GM12878 (cell line): Measurements from ENCODE around the gene LHX6. TPM values are rescaled to one million over a fixed set of nuclear protein-coding genes. Genes with fewer than 3 reads are reported as not detected.

Source experiments
- ATAC-seq: fragments of 200-7000 bp; cut with Tn5 transposase; 3 replicates; pipeline ENCODE4 v1.9.1; 2020; ENCODE audit warnings: mild to moderate bottlenecking, moderate library complexity
- BruUV-seq: library from RNA; stranded (reverse); fragments of 400-500 nt; replicated peaks from 2 replicates; lab custom pipeline; 2021; lab: Mats Ljungman, UMichigan
- CTCF ChIA-PET: fragments of 300-600 bp; sonication (Branson Sonifier 250); formaldehyde crosslinking; extraction: SDS; loops from one replicate; lab custom pipeline; 2021; ENCODE audit warnings: inconsistent platforms; lab: Yijun Ruan, JAX
- POLR2A ChIA-PET: fragments of 350-600 bp; formaldehyde crosslinking; extraction: SDS; loops from one replicate; lab custom pipeline; 2021; ENCODE audit warnings: inconsistent platforms; lab: Charles Lee
- RAD21 ChIA-PET: fragments of 300-600 bp; sonication (Branson Sonifier 250); formaldehyde crosslinking; loops from one replicate; lab custom pipeline; 2023; ENCODE audit warnings: antibody characterized with exemption; ENCODE audit not compliant: unreplicated experiment; lab: Charles Lee
- SMC1A ChIA-PET: fragments of 300-600 bp; sonication (Branson Sonifier 250); formaldehyde crosslinking; loops from one replicate; lab custom pipeline; 2023; ENCODE audit not compliant: unreplicated experiment, uncharacterized antibody; lab: Charles Lee
- DNase-seq: peaks from one replicate; pipeline ENCODE4 v3.0.0-alpha.2; 2011; ENCODE audit warnings: low read depth, low spot score
- FAIRE-seq: peaks from 3 replicates; lab custom pipeline; 2011; peaks lifted over from hg19 to GRCh38; lab: Jason Lieb, UNC
- H2AFZ ChIP-seq: 2 replicates; pipeline ENCODE4 v1.6.0; 2011; ENCODE audit warnings: low read depth, low read length, control low read depth; ENCODE audit not compliant: control insufficient read depth
- H3K27ac ChIP-seq: 2 replicates; pipeline ENCODE4 v1.5.1; 2011; ENCODE audit warnings: control low read depth; ENCODE audit not compliant: control insufficient read depth, insufficient read depth
- H3K27me3 ChIP-seq, 2 experiments: replicated peaks in 1 of 2; 2 replicates each; pipeline versions ENCODE4 v1.6.0 to v1.6.1; 2011; ENCODE audit warnings: low read length in 1 of 2; ENCODE audit not compliant: control insufficient read depth in 2 of 2, insufficient read depth in 2 of 2
- H3K36me3 ChIP-seq, 2 experiments: 2 replicates each; pipeline ENCODE4 v1.5.1; 2011; ENCODE audit warnings: low read length in 1 of 2; ENCODE audit not compliant: control insufficient read depth in 2 of 2, insufficient read depth in 2 of 2
- H3K4me1 ChIP-seq: 2 replicates; pipeline ENCODE4 v1.6.1; 2011; ENCODE audit warnings: mild to moderate bottlenecking, low read length, moderate library complexity, mixed read lengths; ENCODE audit not compliant: control insufficient read depth, insufficient read depth
- H3K4me2 ChIP-seq: 2 replicates; pipeline ENCODE4 v1.6.0; 2011; ENCODE audit warnings: control low read depth; ENCODE audit not compliant: control insufficient read depth, insufficient read depth
- H3K4me3 ChIP-seq: fragments of 200-600 bp; sonication (generic); 2 replicates; pipeline ENCODE4 v1.5.1; 2016
- H3K79me2 ChIP-seq: 2 replicates; pipeline ENCODE4 v1.6.0; 2011; ENCODE audit warnings: low read length; ENCODE audit not compliant: control insufficient read depth, insufficient read depth
- H3K9ac ChIP-seq: 2 replicates; pipeline ENCODE4 v1.8.0; 2011; ENCODE audit warnings: low read length, control low read depth, mixed read lengths; ENCODE audit not compliant: control insufficient read depth, insufficient read depth
- H3K9me3 ChIP-seq: replicated peaks from 3 replicates; pipeline ENCODE4 v1.5.1; 2011; ENCODE audit warnings: mild to moderate bottlenecking, low read length; ENCODE audit not compliant: control insufficient read depth, insufficient read depth
- H4K20me1 ChIP-seq: 2 replicates; pipeline ENCODE4 v1.6.0; 2011; ENCODE audit not compliant: control insufficient read depth, insufficient read depth
- ATF7 ChIP-seq: fragments of 450-650 bp; IDR thresholded peaks from 2 replicates; pipeline ENCODE4 v1.6.1; 2016; ENCODE audit warnings: low read depth, mild to moderate bottlenecking
- SIX5 ChIP-seq: IDR thresholded peaks from 2 replicates; pipeline ENCODE4 v1.6.1; 2011; ENCODE audit warnings: mild to moderate bottlenecking, low read depth, low read length, moderate library complexity; ENCODE audit not compliant: severe bottlenecking
- SP1 ChIP-seq: IDR thresholded peaks from one replicate; pipeline ENCODE4 v1.6.1; 2011; ENCODE audit warnings: low read depth, low read length
- STAT1 ChIP-seq: fragments of 450-650 bp; conservative IDR thresholded peaks from 2 replicates; pipeline ENCODE4 v1.6.1; 2014; ENCODE audit warnings: antibody characterized with exemption, mild to moderate bottlenecking
- WGBS: methylation state at CpG from one replicate; pipeline ENCODE4 v1.1.6; 2016; ENCODE audit warnings: low lambda C conversion rate; ENCODE audit not compliant: insufficient replicate concordance, insufficient coverage; ENCODE audit errors: missing lambda C conversion rate; 5-methylcytosine and 5-hydroxymethylcytosine counted together
- in situ Hi-C: fragments of 300-500 bp; cut with MboI; formaldehyde crosslinking; loops from 9 replicates; pipeline ENCODE4 v1.14.3; 2018; ENCODE audit warnings: mixed read lengths
- intact Hi-C: fragments of 100-400 bp; cut with micrococcal nuclease; formaldehyde crosslinking; loops from one replicate; pipeline ENCODE4 v1.14.2; 2022; ENCODE audit not compliant: unreplicated experiment
- polyA plus RNA-seq, 11 experiments: library from polyadenylated mRNA; depleted of rRNA in 4 of 11; unstranded in 6 of 11; stranded (reverse) in 5 of 11; fragments of >200 nt; fragmentation: Nextera tagmentation in 4 of 11; fragmentation: Illumina TruSeq in 1 of 11; extraction: Ambion mirVana in 4 of 11; extraction: Trizol in 1 of 11; gene quantifications; 1 replicate in 1 of 11; 2 replicates in 10 of 11; pipeline versions ENCODE4 v1.2.1 to v1.2.3, GENCODE V29; 2011 to 2016; ENCODE audit warnings: inconsistent platforms in 2 of 11, missing spikeins in 2 of 11, low read depth in 1 of 11
- total RNA-seq, 4 experiments: library from RNA; depleted of rRNA in 3 of 4; stranded (reverse); fragments of >200 nt in 3 of 4; fragmentation: Illumina TruSeq in 1 of 4; extraction: Trizol in 1 of 4; gene quantifications; 2 replicates each; pipeline versions ENCODE4 v1.2.1 to v1.2.3, GENCODE V29; 2013 to 2021
- TF ChIP-seq, protein P1 (sequence below): fragments of 450-650 bp; formaldehyde crosslinking; IDR thresholded peaks from 2 replicates; pipeline ENCODE4 v1.4.0; 2020; ENCODE audit warnings: mild to moderate bottlenecking, moderate library complexity
- TF ChIP-seq, protein P2 (sequence below): fragments of 450-650 bp; IDR thresholded peaks from 2 replicates; pipeline ENCODE4 v1.6.1; 2016; ENCODE audit warnings: mild to moderate bottlenecking, moderate library complexity, borderline replicate concordance

The LHX6 gene
- total and polyA plus RNA-seq, 10 of the 15 experiments (the other 5 are each of a cell fraction or from before 2014, with no cell fraction given): not detected

DNA sequence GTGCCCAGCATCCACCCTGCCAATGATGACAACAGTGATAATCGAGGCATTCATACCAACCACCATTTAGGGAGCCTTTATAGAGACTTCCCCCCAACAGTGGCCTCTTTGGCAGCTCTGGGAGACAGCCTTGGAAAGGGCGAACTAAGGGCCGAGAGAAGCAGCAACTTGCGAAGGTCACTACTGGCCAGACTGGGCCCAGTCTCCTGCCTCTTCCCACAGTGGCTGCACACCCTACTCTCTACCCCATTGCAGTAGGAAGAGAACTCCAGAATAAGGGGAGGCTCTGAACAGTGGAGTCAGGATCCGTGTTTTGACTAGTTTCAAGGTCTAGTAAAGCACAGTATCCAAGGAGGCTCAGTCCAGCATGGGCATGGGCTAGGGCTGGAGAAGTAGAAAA, 5.3 kb downstream of the LHX6 start:
- H3K4me2 ChIP-seq: no peak overlapping the region
- no peak for TF ChIP-seq SP1
- TF ChIP-seq, protein P1, sequence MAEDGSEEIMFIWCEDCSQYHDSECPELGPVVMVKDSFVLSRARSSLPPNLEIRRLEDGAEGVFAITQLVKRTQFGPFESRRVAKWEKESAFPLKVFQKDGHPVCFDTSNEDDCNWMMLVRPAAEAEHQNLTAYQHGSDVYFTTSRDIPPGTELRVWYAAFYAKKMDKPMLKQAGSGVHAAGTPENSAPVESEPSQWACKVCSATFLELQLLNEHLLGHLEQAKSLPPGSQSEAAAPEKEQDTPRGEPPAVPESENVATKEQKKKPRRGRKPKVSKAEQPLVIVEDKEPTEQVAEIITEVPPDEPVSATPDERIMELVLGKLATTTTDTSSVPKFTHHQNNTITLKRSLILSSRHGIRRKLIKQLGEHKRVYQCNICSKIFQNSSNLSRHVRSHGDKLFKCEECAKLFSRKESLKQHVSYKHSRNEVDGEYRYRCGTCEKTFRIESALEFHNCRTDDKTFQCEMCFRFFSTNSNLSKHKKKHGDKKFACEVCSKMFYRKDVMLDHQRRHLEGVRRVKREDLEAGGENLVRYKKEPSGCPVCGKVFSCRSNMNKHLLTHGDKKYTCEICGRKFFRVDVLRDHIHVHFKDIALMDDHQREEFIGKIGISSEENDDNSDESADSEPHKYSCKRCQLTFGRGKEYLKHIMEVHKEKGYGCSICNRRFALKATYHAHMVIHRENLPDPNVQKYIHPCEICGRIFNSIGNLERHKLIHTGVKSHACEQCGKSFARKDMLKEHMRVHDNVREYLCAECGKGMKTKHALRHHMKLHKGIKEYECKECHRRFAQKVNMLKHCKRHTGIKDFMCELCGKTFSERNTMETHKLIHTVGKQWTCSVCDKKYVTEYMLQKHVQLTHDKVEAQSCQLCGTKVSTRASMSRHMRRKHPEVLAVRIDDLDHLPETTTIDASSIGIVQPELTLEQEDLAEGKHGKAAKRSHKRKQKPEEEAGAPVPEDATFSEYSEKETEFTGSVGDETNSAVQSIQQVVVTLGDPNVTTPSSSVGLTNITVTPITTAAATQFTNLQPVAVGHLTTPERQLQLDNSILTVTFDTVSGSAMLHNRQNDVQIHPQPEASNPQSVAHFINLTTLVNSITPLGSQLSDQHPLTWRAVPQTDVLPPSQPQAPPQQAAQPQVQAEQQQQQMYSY (CRISPR knock-in tag): no peak
- TF ChIP-seq SIX5: no peak
- no peaks in the 10 kb centered on the region for H3K36me3 ChIP-seq
- in situ Hi-C loops (no loop called here), intact Hi-C loops (no loop called here)
- BruUV-seq: no TSS peak
- WGBS: 57% methylated on average over 5 of the region's 5 CpGs
- H3K4me3 ChIP-seq: no peak overlapping the region
- no peaks in the 10 kb centered on the region; the same call in 2 of the 3 replicates for H3K9me3 ChIP-seq
- no peaks in the 10 kb centered on the region for H4K20me1 ChIP-seq
- ATAC-seq: no peak
- no peak overlapping the region for H3K27ac ChIP-seq
- CTCF ChIA-PET: no interaction called here
- SMC1A ChIA-PET: no interaction called here
- no peaks in the 10 kb centered on the region for H3K79me2 ChIP-seq
- no peak overlapping the region for H3K9ac ChIP-seq
- POLR2A ChIA-PET: no interaction called here
- no peak for DNase-seq
- RAD21 ChIA-PET: no interaction called here
- FAIRE-seq: no peak
- peaks cover 16 to 22% of the 10 kb centered on the region in 2 experiments for H3K27me3 ChIP-seq
- no peak overlapping the region for H2AFZ ChIP-seq
- no peaks in the 10 kb centered on the region for H3K4me1 ChIP-seq

DNA sequence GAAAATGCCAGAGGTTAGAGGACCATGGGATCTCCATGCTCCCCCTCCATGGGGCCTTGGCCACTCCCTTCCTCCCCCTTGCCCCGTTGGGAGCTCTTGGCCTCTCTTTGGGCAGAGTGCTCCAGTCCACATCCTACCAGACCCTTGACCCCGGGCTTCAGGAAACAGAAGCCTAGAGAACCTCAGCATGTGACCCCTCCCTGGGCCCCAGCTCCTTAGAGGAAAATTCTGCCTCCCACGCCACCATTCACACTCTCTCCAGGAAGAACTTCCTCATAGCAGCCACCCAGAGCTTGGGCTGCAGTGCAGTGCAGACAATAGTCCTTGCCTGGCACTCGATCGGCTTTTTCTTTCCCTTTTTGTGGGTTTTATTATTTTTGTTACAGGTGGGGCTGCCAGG, 6.0 kb downstream of the LHX6 start:
- ChIA-PET RAD21 (no interaction called here), SMC1A (no interaction called here), POLR2A (no interaction called here)
- no peaks in the 10 kb centered on the region for H3K36me3 ChIP-seq
- no peaks in the 10 kb centered on the region; the same call in 2 of the 3 replicates for H3K9me3 ChIP-seq
- no peak overlapping the region for H3K4me3 ChIP-seq
- FAIRE-seq: no peak
- TF ChIP-seq ATF7: no peak
- TF ChIP-seq, protein P2, sequence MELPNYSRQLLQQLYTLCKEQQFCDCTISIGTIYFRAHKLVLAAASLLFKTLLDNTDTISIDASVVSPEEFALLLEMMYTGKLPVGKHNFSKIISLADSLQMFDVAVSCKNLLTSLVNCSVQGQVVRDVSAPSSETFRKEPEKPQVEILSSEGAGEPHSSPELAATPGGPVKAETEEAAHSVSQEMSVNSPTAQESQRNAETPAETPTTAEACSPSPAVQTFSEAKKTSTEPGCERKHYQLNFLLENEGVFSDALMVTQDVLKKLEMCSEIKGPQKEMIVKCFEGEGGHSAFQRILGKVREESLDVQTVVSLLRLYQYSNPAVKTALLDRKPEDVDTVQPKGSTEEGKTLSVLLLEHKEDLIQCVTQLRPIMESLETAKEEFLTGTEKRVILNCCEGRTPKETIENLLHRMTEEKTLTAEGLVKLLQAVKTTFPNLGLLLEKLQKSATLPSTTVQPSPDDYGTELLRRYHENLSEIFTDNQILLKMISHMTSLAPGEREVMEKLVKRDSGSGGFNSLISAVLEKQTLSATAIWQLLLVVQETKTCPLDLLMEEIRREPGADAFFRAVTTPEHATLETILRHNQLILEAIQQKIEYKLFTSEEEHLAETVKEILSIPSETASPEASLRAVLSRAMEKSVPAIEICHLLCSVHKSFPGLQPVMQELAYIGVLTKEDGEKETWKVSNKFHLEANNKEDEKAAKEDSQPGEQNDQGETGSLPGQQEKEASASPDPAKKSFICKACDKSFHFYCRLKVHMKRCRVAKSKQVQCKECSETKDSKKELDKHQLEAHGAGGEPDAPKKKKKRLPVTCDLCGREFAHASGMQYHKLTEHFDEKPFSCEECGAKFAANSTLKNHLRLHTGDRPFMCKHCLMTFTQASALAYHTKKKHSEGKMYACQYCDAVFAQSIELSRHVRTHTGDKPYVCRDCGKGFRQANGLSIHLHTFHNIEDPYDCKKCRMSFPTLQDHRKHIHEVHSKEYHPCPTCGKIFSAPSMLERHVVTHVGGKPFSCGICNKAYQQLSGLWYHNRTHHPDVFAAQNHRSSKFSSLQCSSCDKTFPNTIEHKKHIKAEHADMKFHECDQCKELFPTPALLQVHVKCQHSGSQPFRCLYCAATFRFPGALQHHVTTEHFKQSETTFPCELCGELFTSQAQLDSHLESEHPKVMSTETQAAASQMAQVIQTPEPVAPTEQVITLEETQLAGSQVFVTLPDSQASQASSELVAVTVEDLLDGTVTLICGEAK: no peak
- TF ChIP-seq STAT1: no peak
- TF ChIP-seq, all 136 proteins: peak for 0
- BruUV-seq: no TSS peak
- no peak overlapping the region for H2AFZ ChIP-seq
- H3K27ac ChIP-seq: no peak overlapping the region
- intact Hi-C loops (no loop called here), in situ Hi-C loops (no loop called here)
- no peaks in the 10 kb centered on the region for H3K4me1 ChIP-seq
- 10% methylated on average over 5 of the region's 5 CpGs for WGBS
- H3K9ac ChIP-seq: no peak overlapping the region
- H4K20me1 ChIP-seq: 0 out of 2 replicates have a peak, but pooled peaks cover 3% of the 10 kb centered on the region
- H3K27me3 ChIP-seq: peaks cover 18 to 25% of the 10 kb centered on the region in 2 experiments
- no peak overlapping the region for H3K4me2 ChIP-seq
- ATAC-seq (no peak), DNase-seq (no peak)
- H3K79me2 ChIP-seq: no peaks in the 10 kb centered on the region
- CTCF ChIA-PET: interaction anchor here (0.6 kb wide), 1 partner anchor 641 kb away, joined by 3 read pairs; no protein-coding TSS in a partner anchor
